Thoracic aorta (tissue), 2 donors: ENCODE data around the gene GNGT2. TPM values are rescaled to one million over a fixed set of nuclear protein-coding genes. Genes with fewer than 3 reads are reported as not detected.
"Not testable (repeated sequence)": the region's sequence is repeated elsewhere in the genome, so short reads cannot be mapped to it uniquely, and the experiment has no call there.

ENCODE experiments used
- ATAC-seq: fragments of 150-250 bp; one replicate; pipeline ENCODE4 v1.8.0; 2017; ENCODE audit warnings: low read depth; ENCODE audit not compliant: insufficient number of reproducible peaks, low FRiP score
- DNase-seq: peaks from one replicate; pipeline ENCODE4 v3.0.0-alpha.2; 2020; ENCODE audit warnings: low spot score
- H3K27ac ChIP-seq, 2 donors: fragments of 200-600 bp; sonication (generic); 1 replicate in 1 of 2; 2 replicates in 1 of 2; pipeline ENCODE4 v1.5.1; 2016; ENCODE audit warnings: mild to moderate bottlenecking in 2 of 2, moderate library complexity in 2 of 2
- H3K27me3 ChIP-seq: fragments of 200-600 bp; sonication (generic); replicated peaks from 2 replicates; pipeline ENCODE4 v1.6.0; 2016; ENCODE audit warnings: mild to moderate bottlenecking; ENCODE audit not compliant: insufficient read depth
- H3K36me3 ChIP-seq: fragments of 200-600 bp; sonication (generic); one replicate; pipeline ENCODE4 v1.5.1; 2016
- H3K4me1 ChIP-seq, 2 donors: fragments of 200-600 bp; sonication (generic); 1 replicate in 1 of 2; 2 replicates in 1 of 2; pipeline versions ENCODE4 v1.5.1 to v1.6.0; 2016; ENCODE audit warnings: low read depth in 2 of 2, mild to moderate bottlenecking in 1 of 2; ENCODE audit not compliant: control insufficient read depth in 1 of 2
- H3K4me3 ChIP-seq: fragments of 200-600 bp; sonication (generic); 2 replicates; pipeline ENCODE4 v1.5.1; 2016; ENCODE audit warnings: mild to moderate bottlenecking
- H3K9me3 ChIP-seq: fragments of 200-600 bp; sonication (generic); 2 replicates; pipeline ENCODE4 v1.5.1; 2016
- total RNA-seq, 2 donors: library from RNA; depleted of rRNA; stranded (reverse); fragments of >200 nt; gene quantifications; one replicate each; pipeline versions ENCODE4 v1.1.0 to v1.2.3, GENCODE V29; 2016
- TF ChIP-seq, protein P1 (sequence below): fragments of 200-600 bp; sonication (generic); IDR thresholded peaks from one replicate; pipeline ENCODE4 v1.5.1; 2019; ENCODE audit warnings: antibody characterized with exemption

GNGT2 gene
- total RNA-seq, 2 donors from 2014 or later, result 3.1 TPM; not detected in 1

DNA sequence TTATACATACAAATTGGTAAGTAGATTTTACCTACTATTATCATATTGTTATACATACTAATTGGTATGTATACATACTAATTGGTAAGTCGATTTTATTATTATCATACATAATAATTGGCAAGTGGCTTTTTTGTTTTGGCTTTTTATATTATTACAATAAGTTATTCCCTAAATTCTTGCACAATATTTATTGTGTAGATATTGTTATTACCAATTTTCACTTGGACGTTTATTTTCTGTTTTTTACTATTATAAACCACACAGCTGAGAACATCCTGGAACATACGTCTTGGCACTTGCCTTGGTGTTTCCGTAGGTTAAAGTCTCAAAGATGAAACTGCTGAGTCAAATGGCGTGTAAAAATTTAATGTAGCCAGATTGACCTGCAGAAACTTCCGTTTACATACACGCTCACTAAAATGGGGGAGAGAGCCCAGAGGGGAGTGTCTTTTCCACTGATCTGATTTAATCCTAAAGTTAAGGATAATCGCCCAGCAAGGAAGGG, 18.9 kb downstream of the GNGT2 start:
- Histone ChIP-seq H3K36me3 (no peaks in the 10 kb centered on the region), H3K9me3 (no peaks in the 10 kb centered on the region), H3K27ac (peak overlapping the region; percentile 93 to 99), H3K4me3 (peak overlapping the region; percentile 89), H3K27me3 (no peaks in the 10 kb centered on the region), H3K4me1 (no peaks in the 10 kb centered on the region)
- ATAC-seq (no peak), DNase-seq (no peak)
- TF ChIP-seq, protein P1, sequence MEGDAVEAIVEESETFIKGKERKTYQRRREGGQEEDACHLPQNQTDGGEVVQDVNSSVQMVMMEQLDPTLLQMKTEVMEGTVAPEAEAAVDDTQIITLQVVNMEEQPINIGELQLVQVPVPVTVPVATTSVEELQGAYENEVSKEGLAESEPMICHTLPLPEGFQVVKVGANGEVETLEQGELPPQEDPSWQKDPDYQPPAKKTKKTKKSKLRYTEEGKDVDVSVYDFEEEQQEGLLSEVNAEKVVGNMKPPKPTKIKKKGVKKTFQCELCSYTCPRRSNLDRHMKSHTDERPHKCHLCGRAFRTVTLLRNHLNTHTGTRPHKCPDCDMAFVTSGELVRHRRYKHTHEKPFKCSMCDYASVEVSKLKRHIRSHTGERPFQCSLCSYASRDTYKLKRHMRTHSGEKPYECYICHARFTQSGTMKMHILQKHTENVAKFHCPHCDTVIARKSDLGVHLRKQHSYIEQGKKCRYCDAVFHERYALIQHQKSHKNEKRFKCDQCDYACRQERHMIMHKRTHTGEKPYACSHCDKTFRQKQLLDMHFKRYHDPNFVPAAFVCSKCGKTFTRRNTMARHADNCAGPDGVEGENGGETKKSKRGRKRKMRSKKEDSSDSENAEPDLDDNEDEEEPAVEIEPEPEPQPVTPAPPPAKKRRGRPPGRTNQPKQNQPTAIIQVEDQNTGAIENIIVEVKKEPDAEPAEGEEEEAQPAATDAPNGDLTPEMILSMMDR, result no peak

DNA sequence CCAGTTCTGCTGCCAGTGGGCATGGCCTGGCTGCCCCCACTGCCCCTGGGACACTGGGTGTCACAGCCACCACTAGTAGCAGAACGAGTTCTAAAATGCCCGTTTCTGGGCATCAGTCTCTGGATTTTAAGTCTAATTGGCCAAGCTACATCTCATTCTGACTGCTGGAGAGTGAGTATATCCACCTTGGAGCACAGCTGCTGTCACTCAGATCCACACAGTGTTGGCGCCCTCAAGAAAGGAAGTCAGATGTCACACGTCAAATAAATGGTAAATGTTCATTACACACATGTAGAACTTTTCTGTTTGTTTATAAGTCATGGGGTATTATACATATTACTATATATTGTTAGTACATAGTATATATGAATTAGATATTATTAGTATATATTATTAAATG, 19.4 kb downstream of the GNGT2 start:
- no peak for DNase-seq
- no peak for ATAC-seq
- Histone ChIP-seq H3K27ac (no peak overlapping the region), H3K36me3 (no peaks in the 10 kb centered on the region), H3K4me3 (no peak overlapping the region), H3K27me3 (no peaks in the 10 kb centered on the region), H3K9me3 (no peaks in the 10 kb centered on the region), H3K4me1 (no peaks in the 10 kb centered on the region)
- TF ChIP-seq, protein P1, result no peak

DNA sequence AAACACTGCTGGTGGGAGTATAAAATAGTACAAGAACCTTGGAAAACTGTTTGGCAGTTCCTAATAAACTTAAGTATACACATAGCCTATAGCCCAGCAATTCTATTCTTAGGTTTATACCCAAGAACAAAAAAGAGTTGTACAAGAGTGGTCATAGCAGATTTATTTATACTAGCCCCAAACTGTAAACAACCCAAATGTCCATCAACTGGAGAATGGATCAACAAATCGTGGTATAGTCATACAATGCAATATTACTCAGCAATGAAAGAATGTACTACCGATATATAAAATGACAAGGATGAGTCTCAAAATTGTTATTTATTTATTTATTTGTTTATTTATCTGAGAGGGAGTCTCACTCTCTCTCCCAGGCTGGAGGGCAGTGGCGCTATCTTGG, 23.1 kb downstream of the GNGT2 start:
- Histone ChIP-seq H3K4me1 (no peaks in the 10 kb centered on the region), H3K9me3 (no peaks in the 10 kb centered on the region), H3K4me3 (no peak overlapping the region), H3K27me3 (no peaks in the 10 kb centered on the region), H3K27ac (no peak overlapping the region), H3K36me3 (no peaks in the 10 kb centered on the region)
- TF ChIP-seq, protein P1, result no peak
- ATAC-seq (no peak), DNase-seq (no peak)

DNA sequence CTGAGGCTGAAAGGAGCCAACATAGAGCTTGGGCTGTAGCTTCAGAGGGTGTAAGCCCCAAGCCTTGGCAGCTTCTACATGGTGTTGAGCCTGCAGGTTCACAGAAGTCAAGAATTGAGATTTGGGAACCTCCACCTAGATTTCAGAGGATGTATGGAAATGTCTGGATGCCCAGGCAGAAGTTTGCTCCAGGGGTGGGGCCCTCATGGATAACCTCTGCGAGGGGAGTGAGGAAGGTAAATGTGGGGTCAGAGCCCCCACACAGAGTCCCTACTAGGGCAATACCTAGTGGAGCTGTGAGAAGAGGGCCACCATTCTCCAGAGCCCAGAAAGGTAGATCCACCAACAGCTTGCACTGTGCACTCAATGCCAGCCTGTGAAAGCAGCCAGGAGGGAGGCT, 25.0 kb downstream of the GNGT2 start:
- H3K4me3 ChIP-seq, ATAC-seq, H3K4me1 ChIP-seq, DNase-seq, H3K9me3 ChIP-seq, H3K27ac ChIP-seq, H3K36me3 ChIP-seq, H3K27me3 ChIP-seq: not testable (repeated sequence)

DNA sequence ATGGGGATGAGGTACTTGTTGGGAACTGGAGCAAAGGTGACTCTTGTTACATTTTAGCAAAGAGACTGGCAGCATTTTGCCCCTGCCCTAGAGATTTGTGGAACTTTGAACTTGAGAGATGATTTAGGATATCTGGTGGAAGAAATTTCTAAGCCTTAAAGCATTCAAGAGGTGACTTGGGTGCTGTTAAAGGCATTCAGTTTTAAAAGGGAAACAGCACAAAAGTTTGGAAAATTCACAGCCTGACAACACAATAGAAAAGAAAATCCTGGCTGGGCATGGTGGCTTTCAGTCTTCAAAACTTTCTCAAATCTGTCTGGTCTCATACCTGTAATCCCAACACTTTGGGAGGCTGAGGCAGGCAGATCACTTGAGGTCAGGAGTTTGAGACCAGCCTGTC, 25.9 kb downstream of the GNGT2 start:
- H3K9me3 ChIP-seq, H3K36me3 ChIP-seq, H3K4me1 ChIP-seq, H3K27ac ChIP-seq, H3K27me3 ChIP-seq, DNase-seq, ATAC-seq, H3K4me3 ChIP-seq: not testable (repeated sequence)

DNA sequence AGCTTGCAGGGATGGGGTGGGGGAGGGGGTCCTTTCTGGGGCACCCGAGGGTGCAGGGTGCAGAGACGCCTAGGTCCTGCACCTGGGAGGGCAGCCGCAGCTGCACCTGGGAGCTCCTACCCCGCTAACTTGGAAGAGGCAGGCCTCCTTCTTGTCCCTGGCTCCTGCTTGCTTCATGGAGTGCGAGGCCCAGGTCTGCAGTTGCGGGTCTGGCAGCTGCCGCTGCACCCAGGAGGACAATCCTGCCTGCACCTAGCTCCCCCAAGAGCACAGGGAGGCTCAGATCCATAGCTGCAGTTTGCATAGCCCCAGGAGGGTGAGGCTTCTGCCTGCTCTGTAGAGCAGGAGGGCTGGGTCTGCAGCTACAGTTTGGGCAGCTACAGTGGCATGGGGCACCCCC, 26.6 kb downstream of the GNGT2 start:
- Histone ChIP-seq H3K36me3 (no peaks in the 10 kb centered on the region), H3K4me3 (no peak overlapping the region), H3K27me3 (no peaks in the 10 kb centered on the region), H3K27ac (no peak overlapping the region), H3K9me3 (no peaks in the 10 kb centered on the region), H3K4me1 (no peaks in the 10 kb centered on the region)
- TF ChIP-seq, protein P1, result no peak
- ATAC-seq (no peak), DNase-seq (no peak)
